GM12878 (cell line): Measurements from ENCODE around the gene TXNDC5. TPM values are rescaled to one million over a fixed set of nuclear protein-coding genes. Genes with fewer than 3 reads are reported as not detected.

Experiments used
- ATAC-seq: fragments of 200-7000 bp; cut with Tn5 transposase; 3 replicates; pipeline ENCODE4 v1.9.1; 2020; ENCODE audit warnings: mild to moderate bottlenecking, moderate library complexity
- BruUV-seq: library from RNA; stranded (reverse); fragments of 400-500 nt; replicated peaks from 2 replicates; lab custom pipeline; 2021; lab: Mats Ljungman, UMichigan
- CTCF ChIA-PET: fragments of 300-600 bp; sonication (Branson Sonifier 250); formaldehyde crosslinking; extraction: SDS; loops from one replicate; lab custom pipeline; 2021; ENCODE audit warnings: inconsistent platforms; lab: Yijun Ruan, JAX
- POLR2A ChIA-PET: fragments of 350-600 bp; formaldehyde crosslinking; extraction: SDS; loops from one replicate; lab custom pipeline; 2021; ENCODE audit warnings: inconsistent platforms; lab: Charles Lee
- RAD21 ChIA-PET: fragments of 300-600 bp; sonication (Branson Sonifier 250); formaldehyde crosslinking; loops from one replicate; lab custom pipeline; 2023; ENCODE audit warnings: antibody characterized with exemption; ENCODE audit not compliant: unreplicated experiment; lab: Charles Lee
- SMC1A ChIA-PET: fragments of 300-600 bp; sonication (Branson Sonifier 250); formaldehyde crosslinking; loops from one replicate; lab custom pipeline; 2023; ENCODE audit not compliant: unreplicated experiment, uncharacterized antibody; lab: Charles Lee
- DNase-seq: peaks from one replicate; pipeline ENCODE4 v3.0.0-alpha.2; 2011; ENCODE audit warnings: low read depth, low spot score
- FAIRE-seq: peaks from 3 replicates; lab custom pipeline; 2011; peaks lifted over from hg19 to GRCh38; lab: Jason Lieb, UNC
- H2AFZ ChIP-seq: 2 replicates; pipeline ENCODE4 v1.6.0; 2011; ENCODE audit warnings: low read depth, low read length, control low read depth; ENCODE audit not compliant: control insufficient read depth
- H3K27ac ChIP-seq: 2 replicates; pipeline ENCODE4 v1.5.1; 2011; ENCODE audit warnings: control low read depth; ENCODE audit not compliant: control insufficient read depth, insufficient read depth
- H3K27me3 ChIP-seq, 2 experiments: replicated peaks in 1 of 2; 2 replicates each; pipeline versions ENCODE4 v1.6.0 to v1.6.1; 2011; ENCODE audit warnings: low read length in 1 of 2; ENCODE audit not compliant: control insufficient read depth in 2 of 2, insufficient read depth in 2 of 2
- H3K36me3 ChIP-seq, 2 experiments: 2 replicates each; pipeline ENCODE4 v1.5.1; 2011; ENCODE audit warnings: low read length in 1 of 2; ENCODE audit not compliant: control insufficient read depth in 2 of 2, insufficient read depth in 2 of 2
- H3K4me1 ChIP-seq: 2 replicates; pipeline ENCODE4 v1.6.1; 2011; ENCODE audit warnings: mild to moderate bottlenecking, low read length, moderate library complexity, mixed read lengths; ENCODE audit not compliant: control insufficient read depth, insufficient read depth
- H3K4me2 ChIP-seq: 2 replicates; pipeline ENCODE4 v1.6.0; 2011; ENCODE audit warnings: control low read depth; ENCODE audit not compliant: control insufficient read depth, insufficient read depth
- H3K4me3 ChIP-seq: fragments of 200-600 bp; sonication (generic); 2 replicates; pipeline ENCODE4 v1.5.1; 2016
- H3K79me2 ChIP-seq: 2 replicates; pipeline ENCODE4 v1.6.0; 2011; ENCODE audit warnings: low read length; ENCODE audit not compliant: control insufficient read depth, insufficient read depth
- H3K9ac ChIP-seq: 2 replicates; pipeline ENCODE4 v1.8.0; 2011; ENCODE audit warnings: low read length, control low read depth, mixed read lengths; ENCODE audit not compliant: control insufficient read depth, insufficient read depth
- H3K9me3 ChIP-seq: replicated peaks from 3 replicates; pipeline ENCODE4 v1.5.1; 2011; ENCODE audit warnings: mild to moderate bottlenecking, low read length; ENCODE audit not compliant: control insufficient read depth, insufficient read depth
- H4K20me1 ChIP-seq: 2 replicates; pipeline ENCODE4 v1.6.0; 2011; ENCODE audit not compliant: control insufficient read depth, insufficient read depth
- CHD4 ChIP-seq: fragments of 200-600 bp; sonication (generic); IDR thresholded peaks from 2 replicates; pipeline ENCODE4 v1.6.1; 2016; ENCODE audit warnings: mild to moderate bottlenecking
- EED ChIP-seq: sonication (generic); IDR thresholded peaks from 2 replicates; pipeline ENCODE4 v1.6.1; 2016; ENCODE audit warnings: antibody characterized with exemption, low read depth
- ETV6 ChIP-seq, 2 experiments: fragments of 450-650 bp in 1 of 2; IDR thresholded peaks in 1 of 2; conservative IDR thresholded peaks in 1 of 2; 2 replicates each; pipeline ENCODE4 v1.6.1; 2014; ENCODE audit warnings: antibody characterized with exemption in 1 of 2, borderline replicate concordance in 1 of 2, low read depth in 1 of 2, mild to moderate bottlenecking in 1 of 2, moderate library complexity in 1 of 2
- IKZF2 ChIP-seq, 2 experiments: fragments of 450-650 bp; IDR thresholded peaks; 2 replicates each; pipeline ENCODE4 v1.6.1; 2017; ENCODE audit warnings: mild to moderate bottlenecking in 2 of 2, moderate library complexity in 2 of 2
- MYC ChIP-seq: IDR thresholded peaks from 2 replicates; pipeline ENCODE4 v1.6.1; 2011; ENCODE audit warnings: mild to moderate bottlenecking, low read length, moderate library complexity, inconsistent platforms; ENCODE audit not compliant: insufficient read depth, insufficient replicate concordance, insufficient read length, severe bottlenecking
- TCF7 ChIP-seq: IDR thresholded peaks from 2 replicates; pipeline ENCODE4 v1.6.1; 2014; ENCODE audit warnings: antibody characterized with exemption, borderline replicate concordance
- ZBED1 ChIP-seq: IDR thresholded peaks from 2 replicates; pipeline ENCODE4 v1.6.1; 2016; ENCODE audit warnings: borderline replicate concordance
- WGBS: methylation state at CpG from one replicate; pipeline ENCODE4 v1.1.6; 2016; ENCODE audit warnings: low lambda C conversion rate; ENCODE audit not compliant: insufficient replicate concordance, insufficient coverage; ENCODE audit errors: missing lambda C conversion rate; 5-methylcytosine and 5-hydroxymethylcytosine counted together
- in situ Hi-C: fragments of 300-500 bp; cut with MboI; formaldehyde crosslinking; loops from 9 replicates; pipeline ENCODE4 v1.14.3; 2018; ENCODE audit warnings: mixed read lengths
- intact Hi-C: fragments of 100-400 bp; cut with micrococcal nuclease; formaldehyde crosslinking; loops from one replicate; pipeline ENCODE4 v1.14.2; 2022; ENCODE audit not compliant: unreplicated experiment
- polyA plus RNA-seq, 11 experiments: library from polyadenylated mRNA; depleted of rRNA in 4 of 11; unstranded in 6 of 11; stranded (reverse) in 5 of 11; fragments of >200 nt; fragmentation: Nextera tagmentation in 4 of 11; fragmentation: Illumina TruSeq in 1 of 11; extraction: Ambion mirVana in 4 of 11; extraction: Trizol in 1 of 11; gene quantifications; 1 replicate in 1 of 11; 2 replicates in 10 of 11; pipeline versions ENCODE4 v1.2.1 to v1.2.3, GENCODE V29; 2011 to 2016; ENCODE audit warnings: inconsistent platforms in 2 of 11, missing spikeins in 2 of 11, low read depth in 1 of 11
- total RNA-seq, 4 experiments: library from RNA; depleted of rRNA in 3 of 4; stranded (reverse); fragments of >200 nt in 3 of 4; fragmentation: Illumina TruSeq in 1 of 4; extraction: Trizol in 1 of 4; gene quantifications; 2 replicates each; pipeline versions ENCODE4 v1.2.1 to v1.2.3, GENCODE V29; 2013 to 2021
- TF ChIP-seq, protein P1 (sequence below): fragments of 450-650 bp; IDR thresholded peaks from 2 replicates; pipeline ENCODE4 v1.6.1; 2017; ENCODE audit warnings: low read depth, mild to moderate bottlenecking, moderate library complexity

TXNDC5 gene
- total and polyA plus RNA-seq, 10 of the 15 experiments (the other 5 are each of a cell fraction or from before 2014, with no cell fraction given) = 7.2 to 181 (median 132) TPM

DNA sequence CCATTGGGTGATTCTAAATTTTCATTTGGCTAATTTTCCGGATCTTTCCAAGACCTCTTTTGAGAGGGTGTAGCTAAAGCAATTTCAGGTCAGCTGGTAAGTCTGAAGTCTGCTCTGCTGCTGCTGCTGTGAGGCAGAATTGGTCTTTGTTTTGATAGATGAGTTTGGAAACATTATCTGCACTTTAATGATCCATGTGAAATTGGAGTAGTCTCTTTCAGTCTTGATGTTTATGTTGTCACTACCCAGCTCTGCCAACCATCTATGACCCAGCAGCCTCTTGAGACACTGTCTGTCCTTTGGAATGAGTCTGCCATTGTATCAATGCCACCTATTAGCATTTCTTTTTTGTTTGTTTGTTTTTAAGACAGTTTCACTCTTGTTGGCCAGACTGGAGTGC lies 44.1 kb downstream of the TXNDC5 start:
- Histone ChIP-seq H3K27ac (no peak overlapping the region), H3K9me3 (no peaks in the 10 kb centered on the region), H3K4me3 (no peak overlapping the region), H4K20me1 (no peaks in the 10 kb centered on the region), H2AFZ (no peak overlapping the region)
- ChIA-PET SMC1A (no interaction called here), CTCF (no interaction called here)
- no peak for ATAC-seq
- TF ChIP-seq, protein P1, sequence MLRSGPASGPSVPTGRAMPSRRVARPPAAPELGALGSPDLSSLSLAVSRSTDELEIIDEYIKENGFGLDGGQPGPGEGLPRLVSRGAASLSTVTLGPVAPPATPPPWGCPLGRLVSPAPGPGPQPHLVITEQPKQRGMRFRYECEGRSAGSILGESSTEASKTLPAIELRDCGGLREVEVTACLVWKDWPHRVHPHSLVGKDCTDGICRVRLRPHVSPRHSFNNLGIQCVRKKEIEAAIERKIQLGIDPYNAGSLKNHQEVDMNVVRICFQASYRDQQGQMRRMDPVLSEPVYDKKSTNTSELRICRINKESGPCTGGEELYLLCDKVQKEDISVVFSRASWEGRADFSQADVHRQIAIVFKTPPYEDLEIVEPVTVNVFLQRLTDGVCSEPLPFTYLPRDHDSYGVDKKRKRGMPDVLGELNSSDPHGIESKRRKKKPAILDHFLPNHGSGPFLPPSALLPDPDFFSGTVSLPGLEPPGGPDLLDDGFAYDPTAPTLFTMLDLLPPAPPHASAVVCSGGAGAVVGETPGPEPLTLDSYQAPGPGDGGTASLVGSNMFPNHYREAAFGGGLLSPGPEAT = no peak
- no peak for TF ChIP-seq CHD4
- TF ChIP-seq IKZF2 (IDR thresholded peaks at IDR 0.05) = no peak
- TF ChIP-seq EED = no peak
- no peak for TF ChIP-seq ZBED1
- no peak for TF ChIP-seq TCF7
- TF ChIP-seq MYC = no peak
- no peak for TF ChIP-seq ETV6 (conservative IDR thresholded peaks at IDR 0.05 in 1 of 2, IDR thresholded peaks at IDR 0.05 in 1 of 2; ENCODE audit: borderline replicate concordance in 1 of 2, low read depth in 1 of 2)
- TF ChIP-seq, all 136 proteins: peak for 0
- Histone ChIP-seq H3K27me3 (no peaks in the 10 kb centered on the region), H3K36me3 (no peaks in the 10 kb centered on the region), H3K4me2 (no peak overlapping the region), H3K4me1 (no peaks in the 10 kb centered on the region), H3K79me2 (no peaks in the 10 kb centered on the region), H3K9ac (no peak overlapping the region)
- RAD21 ChIA-PET = no interaction called here
- DNase-seq = no peak
- no TSS peak for BruUV-seq
- in situ Hi-C loops = no loop called here
- intact Hi-C loops = no loop called here
- POLR2A ChIA-PET = interaction anchor here (0.6 kb wide), 1 partner anchor 227 kb away, joined by 4 read pairs; no protein-coding TSS in a partner anchor
- FAIRE-seq = no peak
- 28% methylated on average over 1 of the region's 1 CpG for WGBS
